NOMO-1 treated with dmso at 0.1 percent for 144 hours (cell line): Measurements from ENCODE around the gene WSB1.

Experiments used
- DNase-seq: peaks from one replicate; lab custom pipeline; 2025; ENCODE audit not compliant: unreplicated experiment; lab: John Stamatoyannopoulos, UW

The WSB1 gene

DNA sequence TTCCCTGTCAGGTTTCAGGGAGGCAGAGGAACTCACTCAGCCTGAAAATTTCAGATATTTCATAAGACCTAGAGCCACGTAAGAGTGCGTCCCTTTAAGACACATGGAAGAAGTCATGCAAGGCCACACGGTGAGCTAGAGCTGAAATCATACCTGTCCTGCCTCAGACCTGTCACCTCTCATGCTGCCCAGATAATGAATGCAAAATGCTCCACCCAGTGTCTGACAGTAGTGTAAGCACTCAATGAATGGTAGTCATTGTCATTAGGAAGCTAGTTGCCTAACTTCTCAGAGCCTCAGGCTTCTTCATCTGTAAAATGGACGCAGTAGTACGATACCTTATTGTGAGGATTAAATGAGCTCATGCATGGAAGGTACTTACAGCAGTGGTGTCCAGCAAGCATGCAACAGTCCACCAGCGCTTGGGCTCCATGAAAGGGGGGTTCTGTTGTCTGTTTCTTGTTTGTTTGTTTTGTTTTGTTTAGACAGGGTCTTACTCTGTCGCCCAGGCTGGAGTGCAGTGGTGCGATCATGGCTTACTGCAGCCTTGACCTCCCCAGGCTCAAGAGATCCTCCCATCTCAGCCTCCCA lies 60.7 kb downstream of the WSB1 start:
- DNase-seq, result no peak

DNA sequence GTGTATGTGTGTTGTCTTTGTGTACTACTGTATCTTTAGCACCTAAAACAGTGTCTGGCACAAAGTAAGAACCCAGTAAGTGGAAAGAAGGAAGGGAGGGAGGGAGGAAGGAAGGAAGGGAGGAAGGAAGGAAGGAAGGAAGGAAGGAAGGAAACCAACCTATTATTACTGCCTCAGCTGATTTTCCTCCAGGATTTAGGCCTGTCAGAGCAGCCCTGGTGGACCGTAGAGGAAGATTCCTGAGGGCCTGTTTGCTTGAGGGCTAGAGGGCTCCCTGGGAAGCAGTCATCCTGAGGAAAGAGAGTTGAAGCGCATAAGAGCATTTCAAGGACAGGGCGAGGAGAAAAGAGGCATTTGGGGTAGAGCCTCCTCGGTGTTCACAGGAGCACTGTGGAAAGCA lies 61.5 kb downstream of the WSB1 start:
- no peak for DNase-seq

DNA sequence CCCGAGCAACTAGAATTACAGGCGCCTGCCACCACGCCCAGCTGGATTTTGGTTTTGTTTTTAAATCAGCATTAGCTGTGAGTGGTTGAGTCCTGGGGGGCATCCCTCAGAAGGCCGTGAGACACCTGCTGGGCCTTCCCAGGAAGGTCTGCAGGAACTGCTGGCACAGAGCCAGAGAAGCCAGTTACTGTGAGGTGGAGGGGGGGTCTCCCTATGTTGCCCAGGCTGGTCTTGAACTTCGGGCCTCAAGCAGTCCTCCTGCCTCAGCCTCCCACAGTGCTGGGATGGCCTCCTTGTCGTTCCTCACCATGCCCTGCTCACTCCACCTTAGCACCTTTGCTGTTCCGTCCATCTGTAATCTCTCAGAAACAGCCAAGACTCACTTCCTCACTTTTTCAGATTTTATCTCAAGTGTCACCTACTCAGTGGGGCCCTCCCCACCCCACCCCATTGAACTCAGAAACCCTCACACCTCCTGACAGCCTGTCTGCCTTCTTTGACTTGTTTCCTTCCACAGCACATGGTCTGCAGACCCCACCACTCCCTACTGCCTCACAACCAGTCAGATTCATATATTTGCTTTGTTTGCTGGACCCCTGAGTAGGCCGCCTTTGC lies 62.3 kb downstream of the WSB1 start:
- DNase-seq, result no peak

DNA sequence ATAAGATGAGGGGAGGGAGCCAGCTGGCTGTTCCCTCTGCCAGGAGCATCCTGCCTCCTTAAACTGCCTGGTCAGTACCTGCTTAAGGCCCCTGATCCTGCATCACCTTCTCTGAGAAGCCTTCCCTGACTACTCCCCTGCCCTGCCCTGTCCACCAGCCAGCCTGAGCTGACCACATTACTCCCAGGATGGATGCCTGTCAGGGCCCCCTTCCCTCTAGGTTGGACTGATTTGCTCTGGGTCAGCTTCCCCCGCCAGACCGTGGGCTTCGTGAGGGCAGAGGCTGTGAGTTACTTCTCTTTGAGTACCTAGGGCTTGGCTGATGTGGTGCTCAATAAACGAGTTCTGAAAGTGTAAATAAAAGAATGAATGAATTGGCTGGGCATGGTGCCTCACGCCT lies 63.3 kb downstream of the WSB1 start:
- DNase-seq, result no peak

DNA sequence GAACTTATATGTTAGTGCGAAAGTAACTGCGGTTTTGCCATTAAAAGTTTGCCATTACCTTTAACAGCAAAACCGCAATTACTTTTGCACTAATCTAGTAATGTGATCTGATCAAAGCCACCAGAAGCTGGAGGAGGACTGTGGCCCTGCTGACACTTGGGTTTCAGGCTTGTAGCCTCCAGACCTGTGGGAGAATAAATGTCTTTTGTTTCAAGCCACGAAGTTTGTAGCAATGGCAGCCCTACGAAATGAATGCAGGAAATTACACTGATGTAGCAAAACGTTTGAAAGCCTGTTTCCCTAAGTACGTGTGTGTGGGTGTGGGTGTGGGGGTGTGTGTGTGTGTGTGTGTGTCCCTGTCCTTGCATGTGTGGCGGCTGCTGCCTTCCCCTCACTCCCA lies 66.6 kb downstream of the WSB1 start:
- no peak for DNase-seq

DNA sequence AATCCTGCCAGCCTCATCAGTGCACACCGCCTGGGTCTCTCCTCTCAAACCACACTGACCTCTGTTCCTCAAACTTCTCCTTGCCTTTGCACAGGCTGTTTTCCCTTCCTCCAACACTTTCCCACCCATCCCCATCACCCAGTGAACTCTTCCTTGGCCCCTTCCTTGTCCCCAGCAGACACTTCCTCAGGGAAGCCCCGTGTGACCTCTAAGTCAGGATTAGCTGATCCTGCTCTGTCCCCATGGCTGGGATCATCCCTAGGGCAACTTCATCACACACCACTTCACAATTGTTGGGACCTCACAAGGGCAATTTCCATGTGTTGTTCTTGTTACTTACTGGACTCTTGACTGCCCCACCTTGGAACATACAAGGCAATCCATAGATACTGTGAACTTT lies 67.8 kb downstream of the WSB1 start:
- no peak for DNase-seq

DNA sequence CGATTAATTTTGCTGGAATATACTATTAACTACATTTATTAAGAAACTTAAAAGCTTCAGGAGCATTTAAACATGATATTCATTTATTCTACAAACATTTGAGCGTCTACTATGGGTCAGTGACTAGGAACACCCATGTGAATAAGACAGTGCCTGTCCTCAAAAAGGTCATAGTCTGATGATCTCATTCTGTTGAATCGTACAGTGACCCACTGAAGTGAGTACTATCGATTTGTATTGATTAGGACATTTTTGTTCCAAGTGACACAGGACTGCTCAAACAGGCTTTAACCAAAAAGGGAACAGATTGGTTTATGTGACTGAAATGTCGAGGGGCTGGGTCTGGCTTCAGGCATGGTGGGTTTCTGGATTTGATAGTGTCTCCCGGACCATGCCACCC lies 68.6 kb downstream of the WSB1 start:
- no peak for DNase-seq

DNA sequence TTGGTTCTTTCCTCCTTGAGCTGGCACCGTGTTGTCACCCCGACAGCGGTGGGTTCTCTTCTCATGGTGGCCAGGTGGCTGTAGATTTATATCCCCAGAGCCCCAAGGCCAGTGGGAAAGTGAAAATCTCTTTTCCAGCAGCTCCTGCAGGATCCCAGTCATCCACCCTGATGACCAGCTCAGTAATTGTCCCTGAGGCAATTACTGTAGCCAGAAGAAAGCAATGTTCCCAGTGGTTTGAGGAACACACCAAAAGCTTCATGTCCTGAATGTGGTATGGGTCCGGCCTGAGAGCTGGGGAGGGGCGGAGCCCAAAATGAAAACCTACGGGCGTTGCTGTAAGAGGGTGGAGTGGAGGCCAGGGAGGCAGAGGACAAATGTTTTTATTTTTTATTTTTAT lies 69.0 kb downstream of the WSB1 start:
- no peak for DNase-seq

DNA sequence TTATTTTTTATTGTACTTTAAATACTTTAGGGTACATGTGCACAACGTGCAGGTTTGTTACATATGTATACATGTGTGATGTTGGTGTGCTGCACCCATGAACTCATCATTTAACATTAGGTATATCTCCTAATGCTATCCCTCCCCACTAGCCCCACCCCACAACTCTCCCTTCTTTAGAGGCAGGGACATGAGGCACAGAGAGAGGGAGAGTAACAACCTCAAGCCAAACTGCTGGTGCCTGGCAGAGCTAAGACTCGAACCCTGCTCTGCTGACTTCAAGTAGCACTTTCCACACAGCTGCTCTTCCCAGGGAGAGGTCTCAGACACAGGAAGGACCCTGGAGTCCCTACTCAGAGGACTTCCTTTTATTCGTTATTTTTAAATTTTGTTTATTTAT lies 69.4 kb downstream of the WSB1 start:
- DNase-seq, result no peak
